GM12878 (cell line): ENCODE measurements around the gene ITGA8.

Experiments used
- CTCF ChIP-seq, 3 experiments: IDR thresholded peaks in 2 of 3; conservative IDR thresholded peaks in 1 of 3; 2 replicates each; pipeline ENCODE4 v1.5.1; 2011; ENCODE audit warnings: low read depth in 3 of 3, low read length in 3 of 3, mild to moderate bottlenecking in 3 of 3, control low read depth in 2 of 3, moderate library complexity in 2 of 3, inconsistent platforms in 1 of 3, mixed read lengths in 1 of 3; ENCODE audit not compliant: control insufficient read depth in 2 of 3, insufficient read depth in 1 of 3; ENCODE audit errors: extremely low read depth in 1 of 3
- FOXM1 ChIP-seq: IDR thresholded peaks from 2 replicates; pipeline ENCODE4 v1.6.1; 2012; ENCODE audit warnings: low read depth, mild to moderate bottlenecking, inconsistent platforms, low read length, moderate library complexity
- NRF1 ChIP-seq: conservative IDR thresholded peaks from 2 replicates; pipeline ENCODE4 v1.6.1; 2011; ENCODE audit warnings: mild to moderate bottlenecking, low read depth, low read length, improper control_type of control experiment
- YY1 ChIP-seq: IDR thresholded peaks from 2 replicates; pipeline ENCODE4 v1.6.1; 2011; ENCODE audit warnings: low read depth, mild to moderate bottlenecking, low read length
- ZNF274 ChIP-seq: IDR thresholded peaks from one replicate; pipeline ENCODE4 v1.8.0; 2011; ENCODE audit not compliant: insufficient read length, insufficient read depth
- ZZZ3 ChIP-seq: IDR thresholded peaks from 2 replicates; pipeline ENCODE4 v1.6.1; 2011; ENCODE audit warnings: low read depth; ENCODE audit not compliant: control insufficient read depth, insufficient read length

DNA sequence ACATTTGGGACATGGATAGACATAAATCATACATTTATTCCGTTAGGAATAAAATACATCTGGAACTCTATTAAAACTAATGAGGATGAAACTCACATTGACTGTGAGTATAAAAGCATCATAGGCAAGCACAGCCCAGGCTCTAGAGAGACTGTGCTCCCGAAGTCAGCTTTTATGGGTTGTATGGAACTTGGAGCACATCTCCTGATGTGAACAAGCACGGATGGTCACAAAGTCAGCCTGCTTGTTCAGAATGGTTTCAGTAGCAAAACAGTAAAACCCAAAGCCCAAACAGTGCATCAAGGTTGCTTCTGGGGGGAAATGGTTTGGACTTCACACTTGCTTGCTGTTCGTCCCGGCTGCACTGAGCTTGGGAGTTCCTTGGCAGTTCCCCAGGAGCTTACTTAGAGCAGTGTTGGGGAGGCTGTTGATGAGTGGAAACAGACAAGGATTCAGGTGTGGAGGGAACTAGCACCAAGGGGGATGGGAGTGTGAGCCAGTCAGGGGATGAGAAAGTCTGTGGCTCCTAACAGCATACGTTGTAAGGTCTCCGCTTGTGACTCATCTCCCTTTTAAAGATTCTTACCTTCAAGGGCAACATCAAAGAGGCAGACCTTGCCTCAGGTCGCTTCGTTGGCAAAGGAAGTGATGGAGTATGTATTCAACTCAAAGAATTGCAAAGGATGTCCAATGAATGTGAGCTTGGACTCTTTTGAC lies 19.7 kb upstream of the ITGA8 start:
- TF ChIP-seq FOXM1 (no peak), ZZZ3 (no peak), YY1 (no peak), ZNF274 (no peak), CTCF (IDR thresholded peaks at IDR 0.05 in 2 of 3, conservative IDR thresholded peaks at IDR 0.05 in 1 of 3; ENCODE audit: control insufficient read depth in 2 of 3, extremely low read depth in 1 of 3, insufficient read depth in 1 of 3, low read depth in 3 of 3, low read length in 3 of 3) (no peak), NRF1 (no peak)
